Subcutaneous adipose tissue (tissue), 4 donors: ENCODE measurements around the gene ZNF577. TPM values are rescaled to one million over a fixed set of nuclear protein-coding genes. Genes with fewer than 3 reads are reported as not detected.

Source experiments
- total RNA-seq, 4 donors: library from RNA; depleted of rRNA; stranded (reverse); fragments of >200 nt; gene quantifications; one replicate each; pipeline ENCODE4 v1.1.0, GENCODE V29; 2016
- TF ChIP-seq, protein P1 (sequence below): fragments of 450-650 bp; IDR thresholded peaks from one replicate; pipeline ENCODE4 v1.5.1; 2016; ENCODE audit warnings: low read depth, mild to moderate bottlenecking, control low read depth, antibody characterized with exemption, moderate library complexity

Gene ZNF577
- 10 to 100 TPM; 13.5 to 30.4 (median 20.0) TPM for total RNA-seq

GRCh38 chr19:51887522-51888498 is at the start of gene ZNF577:
TSS of gene ZNF577 (minus strand) at chr19:51887951. CDS start at chr19:51880382, 7,569 bp downstream.
- TF ChIP-seq, protein P1, sequence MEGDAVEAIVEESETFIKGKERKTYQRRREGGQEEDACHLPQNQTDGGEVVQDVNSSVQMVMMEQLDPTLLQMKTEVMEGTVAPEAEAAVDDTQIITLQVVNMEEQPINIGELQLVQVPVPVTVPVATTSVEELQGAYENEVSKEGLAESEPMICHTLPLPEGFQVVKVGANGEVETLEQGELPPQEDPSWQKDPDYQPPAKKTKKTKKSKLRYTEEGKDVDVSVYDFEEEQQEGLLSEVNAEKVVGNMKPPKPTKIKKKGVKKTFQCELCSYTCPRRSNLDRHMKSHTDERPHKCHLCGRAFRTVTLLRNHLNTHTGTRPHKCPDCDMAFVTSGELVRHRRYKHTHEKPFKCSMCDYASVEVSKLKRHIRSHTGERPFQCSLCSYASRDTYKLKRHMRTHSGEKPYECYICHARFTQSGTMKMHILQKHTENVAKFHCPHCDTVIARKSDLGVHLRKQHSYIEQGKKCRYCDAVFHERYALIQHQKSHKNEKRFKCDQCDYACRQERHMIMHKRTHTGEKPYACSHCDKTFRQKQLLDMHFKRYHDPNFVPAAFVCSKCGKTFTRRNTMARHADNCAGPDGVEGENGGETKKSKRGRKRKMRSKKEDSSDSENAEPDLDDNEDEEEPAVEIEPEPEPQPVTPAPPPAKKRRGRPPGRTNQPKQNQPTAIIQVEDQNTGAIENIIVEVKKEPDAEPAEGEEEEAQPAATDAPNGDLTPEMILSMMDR = no peak

DNA sequence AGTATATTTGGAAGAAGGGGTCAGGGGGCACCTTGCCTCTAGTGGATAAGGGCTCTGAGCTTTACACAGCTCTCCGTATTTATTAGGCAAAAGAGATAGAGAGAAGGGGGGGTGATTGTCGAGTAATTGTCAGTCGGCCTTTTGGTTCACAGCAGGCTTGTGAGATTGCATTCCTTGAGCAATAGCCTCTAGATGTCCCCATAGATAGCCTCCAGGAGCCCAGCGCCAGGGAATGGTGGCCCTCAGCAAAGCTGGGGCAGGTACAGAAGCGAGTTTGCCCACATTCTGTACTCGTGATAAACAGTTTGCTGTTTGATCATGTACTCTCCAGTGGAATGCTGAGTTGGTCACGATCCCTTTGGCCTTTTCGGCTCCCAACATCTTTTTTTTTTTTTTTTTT is 44.2 kb upstream of the ZNF577 start:
- TF ChIP-seq, protein P1 = no peak

GRCh38 chr19:51927859-51928258 is 40.1 kb upstream of the ZNF577 start:
- TF ChIP-seq, protein P1 = no peak

- TF ChIP-seq, protein P1 = no peak
Measured at GRCh38 chr19:51926784-51927741, 39.3 kb upstream of the ZNF577 start, which contains the start of gene ZNF613. TSS of gene ZNF613 (plus strand) at chr19:51927472. CDS start at chr19:51936221, 8,749 bp downstream.

GRCh38 chr19:51926426-51926783 is 38.7 kb upstream of the ZNF577 start:
- TF ChIP-seq, protein P1 = no peak

DNA sequence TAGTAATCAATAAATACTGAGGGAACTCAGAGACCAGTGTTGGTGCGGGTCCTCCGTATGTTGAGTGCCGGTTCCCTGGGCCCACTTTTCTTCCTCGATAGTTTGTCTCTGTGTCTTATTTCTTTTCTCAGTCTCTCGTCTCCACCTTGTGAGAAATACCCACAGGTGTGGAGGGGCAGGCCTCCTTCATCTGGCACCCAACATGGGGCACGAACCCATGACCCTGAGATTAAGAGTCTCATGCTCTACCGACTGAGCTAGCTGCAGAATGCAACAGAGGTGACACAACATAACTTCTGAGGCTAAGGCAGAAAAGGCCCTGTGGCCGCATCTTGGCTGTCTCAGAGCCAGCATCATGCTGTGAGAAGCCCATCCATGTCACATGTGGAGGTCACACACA is 34.2 kb upstream of the ZNF577 start:
- TF ChIP-seq, protein P1 = no peak
